ENCODE data around the gene DNAH8.

The DNAH8 gene

GRCh38 chr6:39043776-39044175 is 328.7 kb downstream of the DNAH8 start:
- Histone ChIP-seq H3K36me3 (ENCODE audit: control insufficient read depth, low read length) (no peaks in the 10 kb centered on the region), H3K4me3 (ENCODE audit: low read length) (no peak overlapping the region), H3F3A (ENCODE audit: control insufficient read depth, insufficient read depth) (no peaks in the 10 kb centered on the region), H4K20me1 (ENCODE audit: control insufficient read depth, insufficient read depth, low read depth, low read length) (no peaks in the 10 kb centered on the region), H3K4me1 (ENCODE audit: control insufficient read depth, low read length) (no peaks in the 10 kb centered on the region), H3K27ac (ENCODE audit: low read depth, low read length) (no peak overlapping the region), H3K9me2 (replicated peaks; ENCODE audit: control insufficient read depth, low read length) (no peaks in the 10 kb centered on the region), H3K79me2 (ENCODE audit: control insufficient read depth, low read length) (no peaks in the 10 kb centered on the region), H3K4me2 (ENCODE audit: low read length) (no peak overlapping the region), H3K27me3 (ENCODE audit: control insufficient read depth, low read length) (peaks cover 3% of the 10 kb centered on the region; the same call in 1 of the 2 replicates), H3K9me3 (ENCODE audit: control insufficient read depth, insufficient read depth, low read length) (no peaks in the 10 kb centered on the region)
- TF ChIP-seq CTCF (IDR thresholded peaks at IDR 0.05; ENCODE audit: low read depth, low read length, poor library complexity, severe bottlenecking): no peak
- TF ChIP-seq EZH2phosphoT487 (IDR thresholded peaks at IDR 0.05; ENCODE audit: borderline replicate concordance, low read length): no peak

GRCh38 chr6:39044181-39044580 is 329.1 kb downstream of the DNAH8 start:
- Histone ChIP-seq H3K36me3 (ENCODE audit: control insufficient read depth, low read length) (no peaks in the 10 kb centered on the region), H3K4me1 (ENCODE audit: control insufficient read depth, low read length) (no peaks in the 10 kb centered on the region), H3K27ac (ENCODE audit: low read depth, low read length) (no peak overlapping the region), H3K27me3 (ENCODE audit: control insufficient read depth, low read length) (peaks cover 3% of the 10 kb centered on the region; the same call in 1 of the 2 replicates), H3F3A (ENCODE audit: control insufficient read depth, insufficient read depth) (no peaks in the 10 kb centered on the region), H3K9me3 (ENCODE audit: control insufficient read depth, insufficient read depth, low read length) (no peaks in the 10 kb centered on the region), H3K4me2 (ENCODE audit: low read length) (no peak overlapping the region), H3K4me3 (ENCODE audit: low read length) (no peak overlapping the region), H4K20me1 (ENCODE audit: control insufficient read depth, insufficient read depth, low read depth, low read length) (no peaks in the 10 kb centered on the region), H3K79me2 (ENCODE audit: control insufficient read depth, low read length) (no peaks in the 10 kb centered on the region), H3K9me2 (replicated peaks; ENCODE audit: control insufficient read depth, low read length) (no peaks in the 10 kb centered on the region)
- TF ChIP-seq CTCF (IDR thresholded peaks at IDR 0.05; ENCODE audit: low read depth, low read length, poor library complexity, severe bottlenecking): no peak
- no peak for TF ChIP-seq EZH2phosphoT487 (IDR thresholded peaks at IDR 0.05; ENCODE audit: borderline replicate concordance, low read length)

GRCh38 chr6:39047434-39048327 is 332.6 kb downstream of the DNAH8 start:
- no peaks in the 10 kb centered on the region for H3K36me3 ChIP-seq (ENCODE audit: control insufficient read depth, low read length)
- peaks cover 7% of the 10 kb centered on the region; the same call in 1 of the 2 replicates for H3K27me3 ChIP-seq (ENCODE audit: control insufficient read depth, low read length)
- no peak overlapping the region for H3K4me2 ChIP-seq (ENCODE audit: low read length)
- no peaks in the 10 kb centered on the region for H3F3A ChIP-seq (ENCODE audit: control insufficient read depth, insufficient read depth)
- H3K79me2 ChIP-seq (ENCODE audit: control insufficient read depth, low read length): no peaks in the 10 kb centered on the region
- no peaks in the 10 kb centered on the region for H4K20me1 ChIP-seq (ENCODE audit: control insufficient read depth, insufficient read depth, low read depth, low read length)
- no peak overlapping the region for H3K4me3 ChIP-seq (ENCODE audit: low read length)
- no peaks in the 10 kb centered on the region for H3K9me3 ChIP-seq (ENCODE audit: control insufficient read depth, insufficient read depth, low read length)
- TF ChIP-seq EZH2phosphoT487 (IDR thresholded peaks at IDR 0.05; ENCODE audit: borderline replicate concordance, low read length): no peak
- H3K4me1 ChIP-seq (ENCODE audit: control insufficient read depth, low read length): no peaks in the 10 kb centered on the region
- no peak overlapping the region for H3K27ac ChIP-seq (ENCODE audit: low read depth, low read length)
- no peaks in the 10 kb centered on the region for H3K9me2 ChIP-seq (replicated peaks; ENCODE audit: control insufficient read depth, low read length)
